Activated gamma-delta T cell (primary cell): Measurements from ENCODE around the gene PCED1B.
"Not testable (repeated sequence)": the region's sequence is repeated elsewhere in the genome, so short reads cannot be mapped to it uniquely, and the experiment has no call there.

ENCODE experiments used
- DNase-seq: peaks from one replicate; lab custom pipeline; 2025; lab: John Stamatoyannopoulos, UW

Gene PCED1B

DNA sequence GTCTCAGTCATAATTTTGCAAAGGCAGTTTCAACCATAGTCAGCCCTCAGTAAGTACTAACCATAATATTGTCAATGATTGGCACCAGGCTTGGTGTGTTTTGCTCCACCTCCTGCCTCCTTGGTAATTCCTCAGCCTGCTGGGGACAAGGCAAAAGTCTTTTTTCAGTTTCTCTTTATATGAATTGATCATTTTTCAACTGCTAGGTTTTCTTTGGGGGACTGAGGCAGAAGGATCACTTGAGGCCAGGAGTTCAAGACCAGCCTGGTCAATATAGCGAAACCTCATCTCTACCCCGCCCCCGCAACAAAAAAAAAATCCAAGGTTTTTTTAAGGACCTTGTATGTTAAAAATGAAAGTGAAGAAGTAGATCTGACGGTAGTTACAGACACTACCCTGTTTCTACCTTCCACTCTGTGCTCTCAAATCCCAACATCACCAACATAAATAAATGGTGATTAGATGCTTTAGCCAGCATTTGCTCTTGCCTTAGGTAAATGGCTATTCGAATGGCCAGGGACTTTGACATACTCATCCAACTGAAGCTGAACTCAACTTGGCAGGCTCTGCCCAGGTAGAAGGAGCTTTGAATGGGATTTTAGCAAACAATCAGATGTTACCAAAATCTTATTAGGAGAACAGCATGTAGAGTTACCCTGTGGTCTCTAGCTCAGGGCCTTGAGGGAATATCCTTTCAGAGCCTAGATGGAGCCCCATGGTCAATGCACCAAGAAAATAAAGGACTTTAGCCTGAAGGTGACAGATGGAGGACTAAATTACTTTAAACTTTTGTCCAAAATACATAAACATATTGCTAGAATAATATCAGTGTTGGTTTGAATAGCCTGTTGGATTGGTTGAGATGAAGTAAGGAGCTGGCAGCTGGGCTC, 127.3 kb downstream of the PCED1B start:
- no peak for DNase-seq

DNA sequence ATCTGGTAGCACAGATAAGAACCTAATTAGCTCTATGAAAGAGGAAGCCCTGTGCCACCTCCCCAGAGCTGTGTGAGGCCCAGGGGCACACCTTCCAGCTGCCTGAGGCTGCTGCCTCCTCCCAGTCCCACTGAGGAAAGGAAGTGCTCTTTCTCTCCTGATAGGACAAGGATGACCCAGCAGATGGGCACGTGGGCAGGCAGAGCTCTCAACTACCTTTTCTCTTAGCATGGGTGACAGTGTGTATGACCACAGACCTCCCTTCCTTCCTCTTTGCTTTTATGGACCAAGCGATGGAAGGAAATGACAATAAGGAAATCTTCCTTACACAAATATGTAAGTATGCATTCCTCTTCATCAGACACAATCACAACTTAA, 127.9 kb downstream of the PCED1B start:
- no peak for DNase-seq

DNA sequence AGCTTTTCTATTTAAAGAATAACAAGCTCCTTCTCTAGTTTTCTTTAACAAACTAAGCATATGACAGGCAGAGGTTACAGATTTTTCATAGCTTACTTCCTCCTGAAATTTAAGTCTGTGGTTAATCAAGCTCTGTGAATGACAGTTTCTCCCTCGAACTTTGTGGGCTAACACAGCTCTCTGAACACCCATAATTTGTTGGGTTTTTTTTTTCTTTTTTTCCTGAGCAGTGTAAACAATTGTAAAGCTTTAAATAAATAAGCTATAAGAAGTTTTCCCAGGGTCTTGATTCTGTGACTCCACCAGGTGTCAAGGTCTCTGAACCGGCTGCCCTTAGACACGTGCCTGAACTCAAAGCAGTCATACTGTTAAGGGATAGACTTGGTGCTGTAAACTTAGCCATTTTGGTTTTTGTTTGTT, 128.4 kb downstream of the PCED1B start:
- no peak for DNase-seq

DNA sequence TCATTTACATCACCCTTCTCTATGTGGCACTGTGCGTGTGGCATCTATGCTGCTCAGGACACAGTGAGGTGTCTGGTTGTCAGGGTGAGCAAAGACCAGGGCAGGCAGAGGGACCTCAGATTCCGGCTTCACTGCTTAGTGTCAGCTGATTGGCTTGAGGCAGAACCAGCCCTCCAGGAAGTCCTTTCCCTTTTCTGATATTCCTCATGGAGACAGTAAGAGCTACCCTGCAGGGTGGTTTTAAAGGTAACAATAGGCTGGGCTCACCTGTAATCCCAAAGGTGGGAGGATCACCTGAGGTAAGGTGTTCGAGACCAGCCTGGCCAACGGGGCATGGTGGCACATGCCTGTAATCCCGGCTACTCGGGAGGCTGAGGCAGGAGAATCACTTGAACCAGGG, 129.6 kb downstream of the PCED1B start:
- DNase-seq, result no peak

DNA sequence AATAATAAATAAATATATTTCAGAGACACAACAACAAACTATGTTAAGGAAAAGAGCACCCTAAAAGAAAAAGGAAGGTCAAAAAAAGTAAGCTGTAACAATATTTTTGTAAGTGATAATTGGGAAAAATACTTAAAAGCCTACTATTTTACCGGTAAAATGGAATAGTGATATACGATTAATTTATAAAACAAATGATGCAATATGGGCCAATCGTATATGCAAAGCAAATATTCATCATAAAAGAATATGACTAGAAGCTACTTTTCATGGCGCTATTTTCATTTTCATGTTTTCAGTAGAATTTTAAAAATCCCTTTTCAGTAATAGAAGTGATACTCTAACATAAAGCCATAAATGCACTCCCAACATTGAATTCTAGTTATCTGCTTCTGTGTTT, 131.4 kb downstream of the PCED1B start:
- no peak for DNase-seq

DNA sequence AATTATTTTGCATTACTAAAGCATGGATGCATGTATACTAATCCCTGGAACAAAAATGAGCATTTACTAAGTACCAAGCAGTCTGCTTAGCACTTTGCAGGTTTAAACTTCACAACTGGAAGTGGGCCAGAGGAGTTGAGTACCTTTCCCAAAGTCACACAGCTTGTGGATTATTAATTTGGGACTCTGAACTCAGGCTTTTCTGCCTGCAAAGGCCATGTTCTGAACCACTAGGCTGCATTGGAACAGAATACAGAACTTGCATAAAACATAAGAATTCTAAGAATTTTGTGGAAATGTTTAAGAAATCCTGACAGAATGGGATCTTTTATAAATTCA, 133.2 kb downstream of the PCED1B start:
- no peak for DNase-seq

DNA sequence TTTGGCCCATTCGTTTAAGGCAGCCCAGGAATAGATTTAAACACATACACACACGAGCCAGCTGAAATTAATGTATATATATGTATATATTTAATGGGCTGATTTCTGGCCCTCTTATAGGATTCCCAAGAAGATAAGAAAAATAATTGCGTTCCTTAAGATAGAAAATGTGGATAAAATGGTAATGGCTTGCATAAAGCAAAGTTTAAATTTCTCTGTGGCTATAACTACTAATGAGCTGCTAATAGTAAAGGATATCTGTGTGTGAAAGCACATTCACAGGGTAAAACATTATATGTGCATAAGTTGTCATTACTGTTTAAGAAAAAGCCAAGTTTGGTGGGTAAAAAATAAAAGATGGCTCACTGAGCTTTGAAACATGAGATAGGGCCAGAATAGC, 134.0 kb downstream of the PCED1B start:
- DNase-seq, result no peak

DNA sequence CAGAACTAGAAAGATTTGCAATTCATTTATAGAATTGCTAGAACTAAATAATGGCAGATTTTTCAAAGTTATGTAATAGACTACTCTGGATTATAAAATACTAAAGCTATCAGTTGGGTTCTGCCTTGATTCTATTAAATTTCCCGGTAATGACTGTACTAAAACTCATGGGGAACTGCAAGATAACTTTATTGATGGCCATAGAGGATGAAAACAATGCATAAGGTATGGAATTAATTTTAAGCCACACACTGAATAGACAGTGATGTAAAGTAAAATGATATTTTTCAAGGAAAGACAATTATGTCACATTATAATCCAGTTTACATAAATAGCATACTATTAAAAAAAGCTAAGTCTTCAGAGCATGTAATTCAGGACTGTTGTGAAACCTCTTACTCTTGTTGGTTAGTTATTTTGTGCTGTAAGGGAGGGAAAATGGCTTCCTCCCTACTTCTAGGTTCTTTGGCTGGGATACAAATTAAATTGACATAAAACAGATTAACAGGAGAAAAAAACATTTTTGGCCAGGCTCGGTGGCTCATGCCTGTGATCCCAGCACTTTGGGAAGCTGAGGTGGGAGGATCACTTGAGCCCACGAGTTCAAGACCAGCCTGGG, 134.7 kb downstream of the PCED1B start:
- DNase-seq, result no peak

DNA sequence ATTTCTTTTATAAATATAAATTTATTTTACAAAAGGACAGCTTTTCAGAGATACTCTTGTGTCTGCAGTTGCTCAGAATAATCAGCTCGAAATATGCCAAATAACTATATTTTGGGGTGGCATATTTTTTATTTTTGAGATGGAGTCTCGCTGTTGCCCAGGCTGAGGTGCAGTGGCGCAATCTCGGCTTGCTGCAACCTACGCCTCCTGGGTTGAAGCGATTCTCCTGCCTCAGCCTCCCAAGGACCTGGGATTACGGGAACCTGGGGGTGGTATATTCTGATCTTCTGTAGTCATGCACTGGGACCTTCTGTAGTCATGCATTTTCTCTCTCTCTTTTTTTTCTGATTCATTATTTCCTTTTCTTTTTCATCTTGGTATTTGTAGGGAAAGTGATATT, 135.3 kb downstream of the PCED1B start:
- DNase-seq, result no peak

DNA sequence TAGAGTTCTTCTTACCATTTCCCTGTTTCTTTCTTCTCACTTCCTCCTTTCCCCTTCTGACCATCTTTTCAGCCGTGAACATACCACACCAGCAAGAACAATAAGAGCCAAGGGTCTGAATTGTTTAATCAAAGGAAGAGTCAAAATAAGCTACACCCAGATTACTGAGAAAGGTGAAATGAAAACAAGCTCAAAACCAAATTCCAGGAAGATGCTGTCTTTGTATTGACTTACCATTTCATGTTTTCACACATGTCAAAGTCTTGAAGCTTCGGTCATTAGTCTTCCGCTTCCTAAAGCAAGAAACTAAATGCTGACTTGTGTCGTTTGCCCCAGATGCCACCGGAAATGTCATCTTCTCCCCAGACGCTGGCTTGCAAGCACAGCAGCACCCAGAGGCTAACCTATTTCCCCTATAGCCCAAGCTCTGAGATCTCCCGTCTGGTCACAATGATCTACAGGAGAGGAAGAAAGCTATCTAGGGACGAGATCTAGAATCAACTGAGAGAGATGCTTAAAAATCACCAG, 136.8 kb downstream of the PCED1B start:
- DNase-seq, result no peak

DNA sequence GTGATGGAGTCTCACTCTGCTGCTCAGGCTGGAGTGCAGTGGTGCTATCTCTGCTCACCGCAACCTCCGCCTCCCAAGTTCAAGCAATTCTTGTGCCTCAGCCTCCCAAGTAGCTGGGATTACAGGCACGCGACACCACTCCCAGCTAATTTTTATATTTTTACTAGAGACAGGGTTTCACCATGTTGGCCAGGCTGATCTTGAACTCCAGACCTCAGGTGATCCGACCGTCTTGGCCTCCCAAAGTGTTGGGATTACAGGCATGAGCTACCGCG, 138.1 kb downstream of the PCED1B start:
- not testable (repeated sequence) for DNase-seq

DNA sequence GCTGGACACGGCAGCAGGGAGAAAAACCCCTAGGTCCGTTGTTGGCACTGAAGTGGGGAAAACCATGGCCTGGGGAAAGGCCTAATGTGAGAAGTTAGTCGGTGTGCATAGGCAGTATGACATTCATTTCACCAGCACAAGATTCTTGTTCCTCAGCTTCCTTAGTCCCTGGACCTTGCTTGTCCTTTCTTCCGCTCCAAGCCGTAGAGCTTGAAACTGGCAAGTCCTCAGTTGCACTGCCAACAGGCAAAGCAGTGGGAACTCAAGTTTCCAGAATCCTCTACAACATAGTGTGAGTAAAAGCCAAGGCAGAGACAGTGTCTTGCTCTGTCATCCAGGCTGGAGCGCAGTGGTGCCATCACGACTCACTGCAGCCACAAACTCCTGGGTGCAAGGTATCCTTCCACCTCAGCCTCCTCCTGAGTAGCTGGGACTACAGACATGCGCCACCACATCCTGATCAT, 138.8 kb downstream of the PCED1B start:
- DNase-seq, result no peak

DNA sequence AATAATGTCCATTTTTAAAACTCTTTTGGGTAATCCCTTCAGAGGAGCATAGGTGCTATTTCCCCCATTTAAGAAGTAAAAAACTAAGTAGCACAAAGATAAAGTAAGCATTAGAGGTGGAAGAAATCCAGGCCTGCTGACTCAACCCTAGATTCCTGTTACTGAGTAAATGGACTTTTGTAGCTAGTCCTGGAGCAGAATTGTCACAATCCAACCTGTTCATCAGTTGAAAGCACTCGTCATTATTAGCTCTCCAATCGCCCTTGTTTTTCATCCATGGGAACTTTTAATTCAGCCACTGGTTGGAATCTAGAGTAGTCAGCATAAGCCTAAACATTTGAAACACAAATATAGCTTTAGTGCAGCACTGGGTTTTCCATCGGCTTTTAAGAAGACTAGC, 139.8 kb downstream of the PCED1B start:
- DNase-seq, result no peak

DNA sequence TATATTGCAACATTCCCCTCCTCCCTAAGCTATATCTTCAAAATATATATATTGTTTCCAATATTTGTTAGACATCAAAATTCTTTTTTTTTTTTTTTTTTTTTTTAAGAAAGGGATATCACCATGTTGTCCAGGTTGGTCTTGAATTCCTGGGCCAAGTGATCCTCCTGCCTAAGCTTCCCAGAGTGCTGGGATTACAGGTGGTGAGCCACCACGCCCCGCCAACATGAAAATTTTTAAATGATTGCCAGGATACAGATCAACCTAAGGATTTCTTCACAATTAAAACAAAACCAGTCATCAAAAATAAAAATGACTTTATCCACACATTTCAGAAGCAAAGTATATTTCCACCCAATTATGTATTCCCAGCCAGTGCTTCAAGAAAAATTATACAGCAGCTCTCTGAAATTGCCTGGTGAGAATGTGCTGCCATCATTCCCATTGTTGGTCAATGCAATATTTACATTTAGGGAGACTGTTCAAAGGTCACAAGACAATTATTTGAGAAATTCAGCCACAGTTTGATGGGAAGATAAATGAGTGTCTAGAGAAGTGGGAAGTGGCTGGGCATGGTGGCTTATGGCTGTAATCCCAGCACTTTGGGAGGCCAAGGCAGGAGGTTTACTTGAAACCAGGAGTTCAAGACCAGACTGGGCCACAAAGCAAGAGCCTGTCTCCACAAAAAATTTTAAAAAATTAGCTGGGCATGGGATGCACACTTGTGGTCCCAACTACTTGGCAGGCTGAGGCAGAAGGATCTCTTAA, 142.0 kb downstream of the PCED1B start:
- DNase-seq, result no peak

DNA sequence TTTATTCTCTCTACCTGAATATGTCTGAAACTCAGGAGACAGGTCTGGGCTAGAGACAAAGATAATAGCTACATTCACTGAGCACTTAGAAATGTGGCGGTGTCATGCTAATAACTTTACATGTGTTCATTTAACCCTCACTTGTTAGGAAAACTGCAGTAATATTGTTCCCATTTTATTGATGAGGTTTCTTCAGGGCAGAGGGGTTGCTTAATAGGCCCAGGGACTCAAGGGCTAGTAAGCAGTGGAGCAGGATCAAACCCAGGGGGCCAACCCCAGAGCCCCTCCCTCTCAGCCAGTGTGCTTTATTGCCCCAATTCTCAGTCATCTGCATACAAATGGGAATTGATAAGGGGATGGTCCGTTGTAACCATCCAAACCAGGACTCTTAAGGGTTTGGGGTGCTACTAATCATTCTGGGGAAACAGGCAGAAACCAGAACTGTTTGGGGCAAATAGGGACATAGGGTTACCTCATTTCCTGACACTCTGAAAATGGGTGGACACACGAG, 143.2 kb downstream of the PCED1B start:
- DNase-seq, result no peak

DNA sequence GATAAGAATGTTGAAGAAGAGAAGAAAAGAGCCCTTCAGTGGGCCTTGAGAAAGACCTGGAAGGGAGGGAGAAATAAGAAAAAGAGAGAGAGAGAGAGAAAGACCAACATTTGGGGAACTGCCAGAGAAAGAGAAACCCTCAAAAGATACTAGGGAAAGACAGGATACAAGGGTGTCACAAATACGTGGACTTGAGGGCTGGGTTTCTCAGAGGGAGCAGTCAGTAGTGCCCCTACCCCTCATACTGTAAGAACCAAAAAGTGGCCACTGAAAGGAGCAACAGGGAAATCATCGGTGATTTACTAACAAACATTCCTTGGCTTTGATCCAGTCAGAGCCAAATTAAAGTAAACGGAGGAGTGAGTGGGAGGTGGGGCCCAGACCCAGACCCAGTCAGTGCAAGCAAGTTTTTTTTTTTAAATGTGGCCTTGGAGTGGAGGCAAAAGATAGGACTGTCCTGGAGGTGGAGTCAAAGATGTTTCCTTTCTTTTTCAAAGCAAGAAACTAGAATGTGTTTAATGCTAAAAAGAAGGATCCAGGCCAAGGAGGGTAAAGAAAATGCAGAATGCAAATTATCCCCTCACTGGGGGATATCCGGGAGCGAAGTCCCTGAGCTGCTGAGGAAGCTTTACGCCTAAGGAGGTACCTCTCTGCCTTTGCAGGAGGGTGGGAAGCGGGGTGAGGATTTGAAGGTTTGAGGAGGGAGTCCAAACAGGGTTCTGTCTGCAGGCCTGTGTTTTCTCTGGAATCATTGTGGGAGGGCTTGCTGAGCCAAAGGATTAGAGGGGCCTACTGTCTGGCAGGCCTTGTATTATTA, 143.8 kb downstream of the PCED1B start:
- no peak for DNase-seq

DNA sequence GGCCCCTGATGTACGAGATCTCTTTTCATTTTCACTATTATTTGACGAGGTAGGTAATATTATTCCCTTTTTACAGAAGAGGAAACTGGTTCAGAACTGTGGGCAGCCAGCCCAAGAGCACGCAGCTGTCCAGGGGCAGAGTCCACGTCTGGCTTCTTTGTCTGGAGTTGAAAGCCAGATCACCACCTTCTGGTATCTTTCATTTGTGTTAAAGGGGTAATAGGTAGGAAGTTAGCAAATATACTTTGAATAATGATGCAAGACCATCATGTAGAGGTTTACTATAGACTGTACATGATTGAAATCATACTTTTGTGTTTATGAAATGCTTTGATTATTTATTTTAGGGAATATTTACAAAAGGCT, 144.4 kb downstream of the PCED1B start:
- no peak for DNase-seq

DNA sequence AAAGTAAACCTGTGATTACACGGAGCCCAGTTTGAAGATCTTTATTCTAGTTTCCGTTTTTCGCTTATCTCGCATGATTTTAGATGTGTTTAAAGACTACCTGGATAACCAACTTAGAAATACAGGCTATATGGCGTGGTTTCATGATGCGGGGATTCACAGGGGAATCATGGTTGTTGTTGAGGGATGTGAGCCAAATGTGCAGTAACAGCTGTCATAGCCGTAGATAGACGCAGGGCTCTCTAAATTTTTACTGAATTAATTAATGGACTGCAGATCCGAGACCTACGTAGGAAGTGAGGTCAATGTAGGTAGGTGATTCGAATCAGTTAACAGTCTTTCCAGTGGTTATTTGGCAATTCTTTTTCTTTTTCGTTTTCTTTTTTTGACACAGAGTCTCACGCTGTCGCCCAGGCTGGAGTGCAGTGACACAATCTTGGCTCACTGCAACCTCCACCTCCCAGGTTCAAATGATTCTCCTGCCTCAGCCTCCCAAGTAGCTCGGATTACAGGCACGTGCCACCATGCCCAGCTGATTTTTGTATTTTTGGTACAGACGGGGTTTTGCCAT, 145.2 kb downstream of the PCED1B start:
- no peak for DNase-seq

DNA sequence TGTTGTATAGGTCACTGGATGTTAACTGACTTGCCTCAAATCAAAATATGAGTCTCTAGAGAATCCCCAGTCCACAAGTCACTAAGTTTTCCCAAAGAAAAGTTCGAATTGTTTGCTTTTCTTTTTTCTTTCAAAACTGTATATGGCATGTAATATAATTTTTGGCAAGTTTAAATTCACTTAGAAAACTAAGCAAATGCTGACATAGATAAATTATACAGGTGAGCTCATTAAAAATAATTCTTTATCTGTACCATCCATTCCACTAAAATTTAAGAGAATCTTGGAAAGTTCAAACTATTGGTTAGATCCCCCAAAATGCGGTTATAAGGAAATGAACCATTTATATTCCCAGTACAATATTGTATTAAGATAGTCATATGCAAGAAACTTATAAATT, 145.9 kb downstream of the PCED1B start:
- DNase-seq, result no peak

DNA sequence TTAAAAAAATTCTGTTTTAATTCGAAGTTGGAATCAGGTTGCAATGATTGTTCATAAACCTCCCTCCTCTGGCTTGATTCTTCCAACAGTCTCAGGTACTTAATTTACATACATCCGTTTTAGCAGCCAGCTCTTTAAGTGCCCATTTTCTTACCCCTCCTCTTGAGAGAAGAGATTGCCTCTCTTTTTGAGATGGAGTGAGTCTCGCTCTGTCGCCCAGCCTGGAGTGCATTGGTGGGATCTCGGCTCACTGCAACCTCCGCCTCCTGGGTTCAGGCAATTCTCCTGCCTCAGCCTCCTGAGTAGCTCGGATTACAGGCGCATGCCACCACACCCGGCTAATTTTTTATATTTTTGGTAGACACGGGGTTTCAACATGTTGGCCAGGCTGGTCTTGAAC, 146.8 kb downstream of the PCED1B start:
- no peak for DNase-seq

DNA sequence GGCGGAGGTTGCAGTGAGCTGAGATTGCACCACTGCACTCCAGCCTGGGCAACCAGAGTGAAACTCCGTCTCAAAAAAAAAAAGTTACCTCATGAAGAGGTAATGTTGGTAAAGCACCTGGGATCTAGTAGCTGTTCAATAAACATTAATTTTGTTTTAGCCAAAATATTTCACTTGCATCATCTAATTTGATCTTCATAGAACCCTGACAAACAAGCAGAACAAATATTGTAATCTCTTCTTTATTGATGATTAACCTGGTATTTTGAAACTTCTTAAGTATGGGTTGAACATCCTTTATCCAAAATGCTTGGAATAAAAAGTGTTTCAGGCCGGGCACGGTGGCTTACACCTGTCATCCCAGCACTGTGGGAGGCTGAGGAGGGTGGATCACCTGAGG, 149.4 kb downstream of the PCED1B start:
- DNase-seq, result no peak

DNA sequence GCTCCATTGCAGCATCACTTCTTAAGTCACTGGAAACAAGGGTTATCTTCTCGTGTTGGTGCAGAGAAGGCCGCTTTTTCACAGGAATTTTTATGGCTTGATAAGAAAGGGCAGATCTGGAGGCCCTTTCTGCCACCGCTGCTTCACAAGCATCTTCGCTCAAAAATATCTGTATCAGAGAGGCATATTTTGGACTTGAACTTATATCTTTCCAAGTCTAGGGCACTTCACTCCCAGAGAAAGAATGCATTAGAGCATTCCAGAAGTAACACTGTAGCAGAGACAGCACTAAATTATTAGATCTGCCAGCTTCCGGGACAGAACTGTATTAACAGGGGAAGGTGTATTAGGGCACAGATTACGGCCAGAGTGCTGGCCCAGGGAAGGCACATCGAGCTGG, 152.0 kb downstream of the PCED1B start:
- no peak for DNase-seq
